Hematopoietic multipotent progenitor cell treated with erythropoietin and hydrocortisone succinate and interleukin-3 and kit ligand, for 15 days (in vitro differentiated cells): ENCODE results near the gene TNIP2.
"Not testable (repeated sequence)": the region's sequence is repeated elsewhere in the genome, so short reads cannot be mapped to it uniquely, and the experiment has no call there.

ENCODE experiments used
- DNase-seq: peaks from one replicate; pipeline ENCODE4 v3.0.0-alpha.2; 2015; ENCODE audit warnings: low spot score

The TNIP2 gene

DNA sequence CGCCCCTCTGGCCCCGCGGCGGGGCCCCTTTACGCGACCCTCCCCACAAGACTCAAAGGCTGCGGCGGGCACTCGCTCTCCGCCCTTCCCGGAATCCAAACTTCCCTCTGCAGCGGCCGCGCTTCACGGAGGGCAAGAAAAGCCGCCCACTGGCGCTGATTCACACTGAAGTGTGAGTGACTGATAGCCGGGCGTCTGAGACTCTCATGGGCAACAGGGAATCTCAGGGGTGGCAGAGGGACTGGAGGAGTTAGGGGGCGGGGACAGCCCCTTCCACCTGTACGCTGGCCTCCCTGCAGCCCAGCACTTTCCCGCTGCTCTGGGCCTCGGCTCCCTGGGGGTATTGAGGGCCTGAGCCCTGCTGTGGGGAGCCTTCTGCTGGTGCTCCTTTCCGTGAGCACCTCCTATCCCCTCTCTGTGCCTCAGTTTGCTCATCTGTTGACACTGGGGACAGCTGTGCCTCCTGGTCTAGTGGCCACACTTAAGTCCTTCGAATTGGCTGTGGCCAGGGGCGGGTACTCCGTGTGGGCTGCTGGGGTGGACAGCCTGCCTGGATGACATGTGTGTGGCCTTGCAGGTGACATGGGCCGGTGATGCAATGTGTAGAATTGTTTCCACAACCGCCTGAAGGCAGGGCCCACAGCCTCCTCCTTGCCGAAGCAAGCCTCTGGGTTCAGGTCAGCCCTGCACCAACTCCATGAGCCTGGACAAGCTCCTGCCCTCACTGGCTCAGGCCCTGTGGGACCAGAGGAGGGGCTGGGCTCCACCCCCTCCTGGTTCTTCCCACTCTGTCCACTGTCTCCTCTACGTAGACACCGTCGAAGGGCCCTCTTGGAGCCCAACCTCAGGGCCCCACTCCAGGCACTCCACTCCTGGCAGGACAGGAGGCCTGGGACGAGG lies 37.7 kb upstream of the TNIP2 start:
- DNase-seq = peak; percentile 55

DNA sequence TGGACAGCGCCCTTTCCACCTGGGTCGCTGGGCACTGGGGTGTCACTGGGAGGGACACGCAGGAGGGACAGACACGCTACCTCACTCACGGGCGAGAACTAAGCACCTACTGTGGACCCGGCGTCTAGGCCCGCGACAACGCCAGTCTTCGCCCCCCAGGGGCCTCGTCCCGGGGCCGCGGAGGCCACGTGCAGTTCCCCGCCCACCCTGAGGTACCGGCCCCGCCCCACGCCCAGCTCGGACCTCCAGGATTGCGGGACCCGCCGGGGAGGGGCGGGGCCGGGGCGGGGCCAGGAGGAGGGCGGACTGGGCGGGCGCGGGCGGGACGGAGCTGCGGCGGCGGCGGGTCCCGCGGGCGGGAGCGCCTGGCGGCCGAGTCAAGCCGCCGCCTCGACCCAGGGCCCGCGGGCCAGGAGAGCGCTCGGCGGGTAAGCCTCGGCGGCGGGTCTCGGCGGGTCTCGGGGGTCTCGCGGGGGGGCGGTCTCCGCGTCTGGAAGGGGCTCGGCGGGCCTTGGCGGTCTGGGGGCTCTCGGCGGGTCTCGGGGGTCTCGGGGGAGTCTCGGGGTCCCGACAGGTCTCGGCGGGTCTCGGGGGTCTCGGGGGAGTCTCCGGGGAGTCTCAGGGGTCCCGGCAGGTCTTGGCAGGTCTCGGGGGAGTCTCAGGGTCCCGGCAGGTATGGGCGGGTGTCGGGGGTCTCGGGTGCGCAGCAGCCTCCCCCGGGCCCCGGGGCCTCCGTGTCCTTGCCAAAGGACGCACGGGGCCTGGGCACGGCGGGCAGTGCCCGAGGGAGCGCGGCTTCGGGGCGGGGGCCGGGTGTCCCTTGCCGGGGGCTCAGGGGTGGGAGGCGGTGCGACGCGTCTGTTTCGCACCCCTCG lies 36.8 kb upstream of the TNIP2 start, which contains the start of gene SH3BP2:
TSS of gene SH3BP2 (plus strand) at position 375 of the 875 bp plus-strand sequence. CDS start 27,533 bp downstream, outside the sequence.
- peak; percentile 50 for DNase-seq

- no peak for DNase-seq
Measured at GRCh38 chr4:2792396-2792710, 36.2 kb upstream of the TNIP2 start.

DNA sequence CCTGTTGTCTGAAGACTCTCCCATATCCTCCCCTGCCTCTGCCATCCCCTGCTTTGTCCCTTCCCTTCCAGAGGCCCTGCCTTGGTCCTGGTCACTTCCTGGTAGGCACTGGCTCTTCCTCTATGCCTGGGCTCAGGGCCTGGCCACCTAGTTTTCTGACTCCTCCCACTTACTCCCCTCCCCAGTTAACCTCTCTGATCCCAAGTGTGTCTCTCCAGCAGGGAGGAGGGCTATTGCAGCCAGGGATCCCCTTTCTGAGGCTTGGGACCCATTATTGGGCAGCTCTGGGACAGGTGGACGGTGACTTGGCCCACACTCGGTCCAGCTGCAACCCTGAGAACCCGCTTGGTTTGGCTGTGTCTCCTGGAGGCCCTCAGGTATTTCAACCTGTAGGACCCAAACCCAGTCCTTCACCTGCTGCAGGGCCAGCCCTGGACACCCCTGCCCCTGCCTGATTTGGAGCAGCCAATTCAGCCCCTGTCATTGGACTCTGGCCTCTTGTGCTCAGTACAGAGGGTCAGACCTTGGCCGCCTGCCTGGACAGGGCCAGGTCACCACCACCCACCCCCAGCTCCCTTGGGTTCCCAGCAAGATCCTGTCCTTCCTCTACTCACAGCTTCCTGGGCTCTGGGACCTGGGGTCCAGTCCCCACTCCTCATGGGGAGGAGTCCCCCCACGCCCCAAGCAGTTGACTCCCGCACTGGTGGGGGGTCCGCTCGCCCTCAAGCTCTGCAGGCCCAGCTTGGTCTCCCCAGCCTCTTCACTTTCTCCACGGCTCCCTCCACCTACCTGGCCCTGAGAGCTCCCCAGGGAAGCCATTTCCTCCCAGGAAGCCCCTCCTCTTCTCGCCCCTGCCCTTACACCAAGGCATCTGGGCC lies 35.6 kb upstream of the TNIP2 start:
- DNase-seq = no peak

DNA sequence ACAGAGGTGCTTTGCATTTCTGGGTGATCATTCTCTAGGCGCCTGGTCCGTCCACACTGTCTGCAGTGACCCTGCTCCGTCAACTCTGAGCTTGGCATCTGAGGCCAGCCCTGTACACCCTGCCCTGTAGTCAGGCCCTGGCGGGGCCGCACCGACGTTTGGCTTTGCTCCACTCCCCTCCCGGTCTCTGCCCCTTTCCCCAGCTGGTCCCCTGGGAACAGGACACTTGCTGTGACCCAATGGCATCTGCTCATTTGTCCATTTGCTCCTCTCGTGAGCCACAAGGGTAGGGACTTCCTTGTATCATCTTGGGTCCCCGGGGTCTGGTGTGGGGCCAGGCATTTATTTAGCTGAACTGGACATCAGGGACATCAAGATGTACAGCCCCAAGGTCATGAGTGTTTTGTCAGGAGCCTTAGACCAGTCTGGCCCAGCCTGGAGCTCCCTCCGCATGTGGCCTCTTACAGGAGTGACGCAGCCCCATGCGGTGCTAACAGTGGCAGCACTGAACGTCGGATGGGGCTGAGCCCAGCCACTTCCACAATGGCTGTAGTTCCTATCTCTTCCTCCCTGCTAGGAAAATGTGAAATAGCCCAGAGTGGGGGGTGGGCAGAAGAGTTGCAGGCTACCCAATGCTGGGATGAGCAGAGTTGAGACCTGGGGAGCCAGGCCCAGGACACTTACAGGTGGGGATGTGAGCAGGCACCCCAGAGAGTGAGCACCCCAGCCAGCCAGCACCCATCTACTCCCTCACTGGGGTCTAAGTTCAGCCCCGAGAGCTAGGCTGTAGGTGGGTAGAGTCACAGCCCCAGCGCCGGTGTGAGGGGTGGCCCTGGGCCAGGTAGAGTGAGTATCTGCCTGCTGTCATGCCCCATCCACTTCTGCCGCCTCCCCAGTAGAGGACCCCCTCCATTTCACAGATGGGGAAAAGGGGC lies 34.7 kb upstream of the TNIP2 start:
- no peak for DNase-seq

- no peak for DNase-seq
Measured at GRCh38 chr4:2789793-2790582, 33.9 kb upstream of the TNIP2 start.

GRCh38 chr4:2789351-2789750 lies 33.2 kb upstream of the TNIP2 start:
- no peak for DNase-seq

- DNase-seq = no peak
Measured at GRCh38 chr4:2788532-2789103, 32.5 kb upstream of the TNIP2 start.

- DNase-seq = no peak
Measured at GRCh38 chr4:2788101-2788500, 32.0 kb upstream of the TNIP2 start.

- no peak for DNase-seq
Measured at GRCh38 chr4:2787230-2788100, 31.3 kb upstream of the TNIP2 start.

- no peak for DNase-seq
Measured at GRCh38 chr4:2786794-2787229, 30.7 kb upstream of the TNIP2 start.

DNA sequence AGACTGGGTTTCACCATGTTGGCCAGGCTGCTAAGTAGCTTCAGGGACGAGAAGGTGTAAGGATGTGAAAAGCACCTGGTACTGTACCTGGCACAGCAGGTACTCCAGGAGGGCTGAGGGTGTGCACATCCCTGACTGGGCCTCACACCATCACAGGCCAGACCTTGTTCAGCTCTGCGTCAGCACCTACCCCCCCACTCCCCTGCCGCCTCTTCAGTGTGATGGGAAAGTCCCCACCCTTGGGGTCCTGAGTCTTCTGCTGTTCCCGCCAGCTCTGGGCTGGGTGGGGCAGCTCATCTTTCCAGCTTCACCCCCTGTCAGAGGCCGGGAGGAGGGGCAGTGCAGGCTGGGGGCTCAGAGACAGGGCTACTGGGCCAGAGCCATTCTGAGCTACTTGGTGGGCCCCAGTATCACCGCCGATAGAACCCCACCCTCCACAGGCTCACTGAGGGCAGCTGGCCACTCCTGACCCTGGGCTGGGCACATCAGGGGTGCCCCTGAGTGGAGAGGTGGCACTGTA lies 30.1 kb upstream of the TNIP2 start:
- no peak for DNase-seq

GRCh38 chr4:2785613-2786012 lies 29.5 kb upstream of the TNIP2 start:
- no peak for DNase-seq

- no peak for DNase-seq
Measured at GRCh38 chr4:2783790-2784189, 27.7 kb upstream of the TNIP2 start.

DNA sequence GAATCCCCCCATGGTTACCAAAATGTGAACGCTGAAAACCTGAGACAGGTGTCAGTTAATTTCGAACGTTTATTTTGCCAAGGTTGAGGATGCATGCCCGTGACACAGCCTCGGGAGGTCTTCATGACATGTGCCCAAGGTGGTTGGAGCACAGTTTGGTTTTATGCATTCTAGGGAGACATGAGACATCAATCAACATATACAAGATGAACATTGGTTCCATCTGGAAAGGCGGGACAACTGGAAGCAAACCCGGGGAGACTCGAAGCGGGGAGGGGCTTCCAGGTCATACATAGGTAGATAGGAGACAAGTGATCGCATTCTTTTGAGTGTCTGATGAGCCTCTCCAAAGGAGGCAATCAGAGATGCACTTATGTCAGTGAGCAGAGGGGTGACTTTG lies 25.8 kb upstream of the TNIP2 start:
- no peak for DNase-seq

DNA sequence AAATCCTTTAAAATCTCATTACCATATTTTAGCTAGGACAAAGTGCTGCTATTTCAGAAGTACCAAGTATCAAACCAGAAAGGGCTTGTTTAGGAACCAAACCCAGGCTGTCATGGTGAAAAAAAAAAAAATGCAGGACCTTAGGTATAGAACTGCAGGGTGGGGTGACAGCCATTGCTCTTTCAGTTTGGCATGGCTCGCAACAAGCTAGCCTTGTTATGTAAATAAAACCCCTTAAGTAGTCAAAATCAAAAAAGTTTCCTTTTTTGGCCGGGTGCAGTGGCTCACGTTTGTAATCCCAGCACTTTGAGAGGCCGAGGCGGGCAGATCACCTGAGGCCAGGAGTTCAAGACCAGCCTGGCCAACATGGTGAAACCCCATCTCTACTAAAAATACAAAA lies 24.5 kb upstream of the TNIP2 start:
- not testable (repeated sequence) for DNase-seq

DNA sequence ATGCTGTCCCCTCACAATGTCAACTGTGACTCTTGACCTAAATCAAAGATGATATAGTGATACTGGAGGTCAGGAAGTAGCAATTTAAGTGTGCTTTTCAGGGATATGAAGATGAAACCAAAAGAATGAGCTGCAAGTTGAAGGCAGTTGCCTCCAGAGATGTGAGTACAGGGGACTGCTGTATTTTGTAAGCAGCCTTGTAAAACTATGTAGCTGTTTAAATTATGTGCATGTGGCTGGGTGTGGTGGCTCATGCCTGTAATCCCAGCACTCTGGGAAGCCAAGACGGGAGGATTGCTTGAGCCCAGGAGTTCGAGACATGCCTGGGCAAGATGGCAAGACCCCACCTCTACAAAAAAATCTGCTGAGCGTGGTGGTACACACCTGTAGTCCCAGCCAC lies 15.1 kb upstream of the TNIP2 start:
- DNase-seq = no peak

- DNase-seq = no peak
Measured at GRCh38 chr4:2768921-2769336, 12.8 kb upstream of the TNIP2 start.
